Measurements from ENCODE around the gene MRGPRG.

DNA sequence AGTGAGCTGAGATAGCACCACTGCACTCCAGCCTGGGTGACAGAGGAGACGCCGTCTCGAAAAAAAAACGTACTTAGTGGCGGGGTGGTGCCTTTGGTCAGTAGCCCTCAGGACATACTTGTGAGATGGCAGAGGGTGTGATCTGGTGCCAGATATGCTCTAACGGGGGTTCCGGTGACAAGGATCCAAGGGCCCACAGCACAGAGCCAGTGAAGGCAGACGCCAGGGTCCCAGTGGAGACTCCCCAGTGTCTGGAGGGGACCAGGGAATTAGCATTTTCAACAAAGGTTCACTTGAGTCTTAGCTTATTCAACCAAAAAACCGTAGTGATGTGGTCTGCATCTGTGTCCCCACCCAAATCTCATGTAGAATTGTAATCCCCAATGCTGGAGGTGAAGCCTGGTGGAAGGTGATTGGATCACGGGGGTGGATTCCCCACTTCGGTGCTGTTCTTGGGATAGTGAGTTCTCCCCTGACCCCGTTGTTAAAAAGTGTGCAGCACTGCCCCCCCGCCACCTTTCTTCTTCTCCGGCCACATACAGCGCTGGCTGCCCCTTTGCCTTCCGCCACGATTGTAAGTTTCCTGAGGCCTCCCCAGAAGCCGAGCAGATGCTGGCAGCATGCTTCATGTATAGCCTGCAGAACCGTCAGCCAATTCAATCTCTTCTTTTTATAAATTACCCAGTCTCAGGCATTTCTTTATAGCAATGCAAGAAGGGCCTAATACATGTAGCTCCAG lies 26.9 kb downstream of the MRGPRG start:
- TF ChIP-seq, protein P1, sequence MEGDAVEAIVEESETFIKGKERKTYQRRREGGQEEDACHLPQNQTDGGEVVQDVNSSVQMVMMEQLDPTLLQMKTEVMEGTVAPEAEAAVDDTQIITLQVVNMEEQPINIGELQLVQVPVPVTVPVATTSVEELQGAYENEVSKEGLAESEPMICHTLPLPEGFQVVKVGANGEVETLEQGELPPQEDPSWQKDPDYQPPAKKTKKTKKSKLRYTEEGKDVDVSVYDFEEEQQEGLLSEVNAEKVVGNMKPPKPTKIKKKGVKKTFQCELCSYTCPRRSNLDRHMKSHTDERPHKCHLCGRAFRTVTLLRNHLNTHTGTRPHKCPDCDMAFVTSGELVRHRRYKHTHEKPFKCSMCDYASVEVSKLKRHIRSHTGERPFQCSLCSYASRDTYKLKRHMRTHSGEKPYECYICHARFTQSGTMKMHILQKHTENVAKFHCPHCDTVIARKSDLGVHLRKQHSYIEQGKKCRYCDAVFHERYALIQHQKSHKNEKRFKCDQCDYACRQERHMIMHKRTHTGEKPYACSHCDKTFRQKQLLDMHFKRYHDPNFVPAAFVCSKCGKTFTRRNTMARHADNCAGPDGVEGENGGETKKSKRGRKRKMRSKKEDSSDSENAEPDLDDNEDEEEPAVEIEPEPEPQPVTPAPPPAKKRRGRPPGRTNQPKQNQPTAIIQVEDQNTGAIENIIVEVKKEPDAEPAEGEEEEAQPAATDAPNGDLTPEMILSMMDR (conservative IDR thresholded peaks at IDR 0.05; ENCODE audit: low read depth, low read length): no peak
- no peak for TF ChIP-seq EZH2 (IDR thresholded peaks at IDR 0.05; ENCODE audit: borderline replicate concordance, low read depth, low read length, poor library complexity, severe bottlenecking)
